Lung (tissue), 12 donors: ENCODE measurements around the gene ITGA7. TPM values are rescaled to one million over a fixed set of nuclear protein-coding genes. Genes with fewer than 3 reads are reported as not detected.
A peak's percentile ranks its signal among the peaks of the same experiment; 100 is the strongest.
"Not testable (repeated sequence)": the region's sequence is repeated elsewhere in the genome, so short reads cannot be mapped to it uniquely, and the experiment has no call there.

Experiments
- ATAC-seq: fragments of 200-7000 bp; cut with Tn5 transposase; one replicate; pipeline ENCODE4 v1.9.1; 2020; ENCODE audit warnings: moderate number of reproducible peaks; ENCODE audit not compliant: insufficient read depth, low FRiP score
- DNase-seq, 3 donors: peaks; one replicate each; pipeline ENCODE4 v3.0.0-alpha.2; 2013 to 2017
- H3K27ac ChIP-seq, 2 donors: one replicate each; pipeline ENCODE4 v1.5.1; 2013; ENCODE audit warnings: mild to moderate bottlenecking in 2 of 2, moderate library complexity in 2 of 2, control low read depth in 1 of 2, inconsistent platforms in 1 of 2, low read depth in 1 of 2, low read length in 1 of 2
- H3K27me3 ChIP-seq, 3 donors: one replicate each; pipeline ENCODE4 v1.5.1; 2013; ENCODE audit warnings: low read length in 2 of 3; ENCODE audit not compliant: control insufficient read depth in 3 of 3, insufficient read depth in 3 of 3
- H3K36me3 ChIP-seq, 4 donors: one replicate each; pipeline ENCODE4 v1.5.1; 2013; ENCODE audit warnings: low read length in 4 of 4, mild to moderate bottlenecking in 1 of 4, moderate library complexity in 1 of 4; ENCODE audit not compliant: control insufficient read depth in 4 of 4, insufficient read depth in 4 of 4
- H3K4me1 ChIP-seq, 5 donors: one replicate each; pipeline ENCODE4 v1.5.1; 2013; ENCODE audit warnings: low read length in 5 of 5, mild to moderate bottlenecking in 2 of 5, moderate library complexity in 1 of 5; ENCODE audit not compliant: control insufficient read depth in 5 of 5, insufficient read depth in 5 of 5
- H3K4me3 ChIP-seq: one replicate; pipeline ENCODE4 v1.5.1; 2013; ENCODE audit warnings: mild to moderate bottlenecking, control low read depth, moderate library complexity
- H3K9ac ChIP-seq, 2 donors: one replicate each; pipeline ENCODE4 v1.5.1; 2013; ENCODE audit warnings: low read length in 2 of 2, control low read depth in 1 of 2; ENCODE audit not compliant: insufficient read depth in 1 of 2
- H3K9me3 ChIP-seq, 4 donors: one replicate each; pipeline ENCODE4 v1.5.1; 2013; ENCODE audit warnings: low read length in 3 of 4, mild to moderate bottlenecking in 1 of 4, moderate library complexity in 1 of 4; ENCODE audit not compliant: control insufficient read depth in 4 of 4, insufficient read depth in 3 of 4
- WGBS, 2 donors: extraction: QIAGEN DNeasy Blood & Tissue Kit; methylation state at CpG; one replicate each; pipeline ENCODE4 v1.1.7; 2013; 5-methylcytosine and 5-hydroxymethylcytosine counted together
- polyA plus RNA-seq, 2 donors: library from polyadenylated mRNA; stranded (reverse); fragments of 200-250 nt; gene quantifications; one replicate each; pipeline ENCODE4 v1.2.1, GENCODE V29; 2013
- total RNA-seq, 2 donors: library from RNA; depleted of rRNA in 1 of 2; stranded (reverse); fragments of >200 nt in 1 of 2; gene quantifications; one replicate each; pipeline ENCODE4 v1.2.1, GENCODE V29; 2014 to 2021
- TF ChIP-seq, protein P1 (sequence below): IDR thresholded peaks from 2 replicates; pipeline ENCODE4 v1.5.1; 2012; ENCODE audit warnings: mild to moderate bottlenecking; ENCODE audit errors: control extremely low read depth, extremely low read depth
- donor health status: control.
- donor health status: control.
- donor health status: Bipolar disorder and iron deficiency.
- donor health status: healthy.
- donor health status: DM: yes; HTN: yes; CAD: no.

Gene ITGA7
- total and polyA plus RNA-seq, 4 donors, result 8.2 to 28.4 (median 17.7) TPM

DNA sequence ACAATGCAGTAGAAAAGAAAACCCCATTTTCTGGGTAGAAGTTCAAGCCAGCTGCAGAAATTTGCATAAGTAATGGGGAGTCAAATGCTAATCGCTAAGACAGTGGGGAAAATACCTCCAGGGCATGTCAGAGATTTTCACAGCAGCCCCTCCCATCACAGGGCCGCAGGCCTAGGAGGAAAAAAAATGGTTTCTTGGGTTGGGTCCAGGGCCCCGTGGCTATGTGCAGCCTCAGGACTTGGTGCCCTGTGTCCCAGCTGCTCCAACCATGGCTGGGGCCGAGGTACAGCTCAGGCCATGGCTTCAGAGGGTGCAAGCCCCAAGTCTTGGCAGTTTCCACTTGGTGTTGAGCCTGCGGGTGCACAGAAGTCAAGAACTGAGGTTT lies 56.4 kb downstream of the ITGA7 start:
- Histone ChIP-seq H3K27me3 (no peaks in the 10 kb centered on the region), H3K4me1 (peaks cover 0 to 4% (median 0%) of the 10 kb centered on the region in 5 donors), H3K36me3 (no peaks in the 10 kb centered on the region), H3K4me3 (no peak overlapping the region), H3K27ac (no peak overlapping the region), H3K9me3 (no peaks in the 10 kb centered on the region), H3K9ac (no peak overlapping the region)
- no peak for ATAC-seq
- 61 to 72% methylated on average over 5 of the region's 5 CpGs for WGBS, 2 donors
- TF ChIP-seq, protein P1, sequence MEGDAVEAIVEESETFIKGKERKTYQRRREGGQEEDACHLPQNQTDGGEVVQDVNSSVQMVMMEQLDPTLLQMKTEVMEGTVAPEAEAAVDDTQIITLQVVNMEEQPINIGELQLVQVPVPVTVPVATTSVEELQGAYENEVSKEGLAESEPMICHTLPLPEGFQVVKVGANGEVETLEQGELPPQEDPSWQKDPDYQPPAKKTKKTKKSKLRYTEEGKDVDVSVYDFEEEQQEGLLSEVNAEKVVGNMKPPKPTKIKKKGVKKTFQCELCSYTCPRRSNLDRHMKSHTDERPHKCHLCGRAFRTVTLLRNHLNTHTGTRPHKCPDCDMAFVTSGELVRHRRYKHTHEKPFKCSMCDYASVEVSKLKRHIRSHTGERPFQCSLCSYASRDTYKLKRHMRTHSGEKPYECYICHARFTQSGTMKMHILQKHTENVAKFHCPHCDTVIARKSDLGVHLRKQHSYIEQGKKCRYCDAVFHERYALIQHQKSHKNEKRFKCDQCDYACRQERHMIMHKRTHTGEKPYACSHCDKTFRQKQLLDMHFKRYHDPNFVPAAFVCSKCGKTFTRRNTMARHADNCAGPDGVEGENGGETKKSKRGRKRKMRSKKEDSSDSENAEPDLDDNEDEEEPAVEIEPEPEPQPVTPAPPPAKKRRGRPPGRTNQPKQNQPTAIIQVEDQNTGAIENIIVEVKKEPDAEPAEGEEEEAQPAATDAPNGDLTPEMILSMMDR, result no peak
- no peak for DNase-seq

DNA sequence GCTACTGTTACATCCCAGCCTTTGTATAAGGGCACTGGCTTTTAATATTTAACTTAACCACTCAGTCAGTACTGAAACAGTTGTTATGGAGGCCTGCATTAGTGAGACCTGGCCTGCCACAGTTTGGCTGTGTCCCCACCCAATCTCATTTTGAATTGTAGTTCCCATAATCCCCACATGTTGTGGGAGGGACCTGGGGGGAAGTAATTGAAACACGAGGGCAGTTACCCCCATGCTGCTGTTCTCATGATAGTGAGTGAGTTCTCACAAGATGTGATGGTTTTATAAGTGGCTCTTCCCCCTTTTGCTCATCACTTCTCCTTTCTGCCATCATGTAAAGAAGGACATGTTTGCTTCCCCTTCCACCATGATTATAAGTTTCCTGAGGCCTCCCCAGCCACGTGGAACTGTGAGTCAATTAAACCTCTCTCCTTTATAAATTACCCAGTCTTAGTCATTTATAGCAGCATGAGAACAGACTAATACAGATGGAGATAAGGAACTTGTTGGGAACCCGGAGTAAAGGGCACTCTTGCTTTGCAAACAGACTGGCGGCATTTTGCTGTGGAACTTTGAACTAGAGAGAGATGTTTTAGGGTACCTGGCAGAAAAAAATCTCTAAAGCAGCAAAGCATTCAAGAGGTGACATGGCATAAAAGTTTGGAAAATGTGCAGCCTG lies 56.9 kb downstream of the ITGA7 start:
- 39 to 42% methylated on average over 4 of the region's 4 CpGs for WGBS, 2 donors
- H3K27ac ChIP-seq, ATAC-seq, H3K27me3 ChIP-seq, H3K36me3 ChIP-seq, H3K4me1 ChIP-seq, H3K9me3 ChIP-seq, H3K4me3 ChIP-seq, H3K9ac ChIP-seq: not testable (repeated sequence)
- peak in 1 of 3 donors; percentile 26 for DNase-seq

DNA sequence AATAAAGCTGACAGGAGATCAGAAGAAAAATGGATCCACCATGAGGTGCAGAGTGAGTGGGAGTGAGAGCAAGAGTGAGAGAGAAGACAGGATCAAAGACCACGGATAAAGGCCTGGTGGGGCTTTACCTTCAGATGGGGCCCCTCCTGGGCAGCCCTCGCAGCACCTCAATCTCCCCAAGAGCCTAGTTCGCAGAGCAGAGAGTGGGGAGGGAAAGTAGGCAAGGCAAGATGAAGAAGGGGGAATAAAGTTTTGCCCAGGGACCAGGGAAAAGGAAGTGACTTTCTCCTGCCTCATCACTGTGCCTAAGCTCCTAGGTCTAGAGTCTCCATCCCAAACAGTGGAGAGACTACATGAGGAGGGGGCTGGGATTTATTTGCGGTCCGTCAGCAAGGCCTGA lies 60.7 kb downstream of the ITGA7 start:
- ATAC-seq (no peak), DNase-seq (no peak)
- peaks cover 0 to 6% (median 0%) of the 10 kb centered on the region in 5 donors for H3K4me1 ChIP-seq
- no peak overlapping the region for H3K9ac ChIP-seq
- peak overlapping the region in 1 of 2 donors; percentile 86 for H3K27ac ChIP-seq
- no peaks in the 10 kb centered on the region for H3K9me3 ChIP-seq
- no peaks in the 10 kb centered on the region for H3K27me3 ChIP-seq
- no peak overlapping the region for H3K4me3 ChIP-seq
- WGBS, 2 donors, result 92% methylated on average over 5 of the region's 5 CpGs
- H3K36me3 ChIP-seq, result no peaks in the 10 kb centered on the region
- TF ChIP-seq, protein P1, result no peak

DNA sequence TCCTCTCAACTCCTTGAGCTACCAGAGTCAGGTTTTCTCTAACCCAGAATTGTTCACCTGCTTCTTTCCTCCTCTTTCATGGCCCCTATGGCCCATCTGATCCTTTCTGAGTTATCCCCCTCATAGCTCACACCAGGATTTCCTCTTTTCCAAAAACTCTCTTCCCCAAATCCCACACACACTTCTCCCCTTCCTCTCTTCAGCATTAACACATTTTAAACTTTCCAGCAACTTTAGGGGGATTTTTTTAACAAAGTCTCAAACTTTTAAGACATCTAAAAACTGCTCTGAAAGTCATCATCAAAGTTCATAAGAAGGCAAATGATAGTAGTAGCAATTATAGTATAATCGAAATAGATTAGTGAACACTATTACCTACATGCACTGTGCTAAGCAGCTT lies 63.1 kb downstream of the ITGA7 start:
- WGBS, 2 donors, result 95 to 98% methylated on average over 1 of the region's 1 CpG
- H3K4me1 ChIP-seq, result peaks cover 0 to 6% (median 0%) of the 10 kb centered on the region in 5 donors
- no peak overlapping the region for H3K4me3 ChIP-seq

More for the DNA sequence above, 63.1 kb downstream of the ITGA7 start:
- TF ChIP-seq, protein P1, result no peak
- Histone ChIP-seq H3K36me3 (no peaks in the 10 kb centered on the region), H3K27ac (no peak overlapping the region), H3K9ac (no peak overlapping the region), H3K27me3 (no peaks in the 10 kb centered on the region), H3K9me3 (peaks cover 0 to 1% (median 0%) of the 10 kb centered on the region in 4 donors)
- DNase-seq (no peak), ATAC-seq (no peak)
